ENCODE data around the gene MLEC. TPM values are rescaled to one million over a fixed set of nuclear protein-coding genes. Genes with fewer than 3 reads are reported as not detected.

The MLEC gene
- total and polyA plus RNA-seq, 7 experiments from 2014 or later: 24.5 to 132 (median 41.6) TPM

GRCh38 chr12:120735181-120735580, 48.2 kb downstream of the MLEC start:
- H3K27ac Mint-ChIP-seq: no peak overlapping the region

GRCh38 chr12:120736404-120737331, 49.7 kb downstream of the MLEC start:
- peaks cover 0 to 33% (median 0%) of the 10 kb centered on the region in 3 experiments for H3K36me3 ChIP-seq (ENCODE audit: control insufficient read depth in 2 of 3, insufficient read depth in 3 of 3, low read length in 3 of 3)
- intact Hi-C loops (cut with micrococcal nuclease): no loop called here
- peaks cover 0 to 3% (median 0%) of the 10 kb centered on the region in 7 donors for H3K4me1 Mint-ChIP-seq
- H3K4me3 ChIP-seq (ENCODE audit: low read length): no peak overlapping the region
- no peaks in the 10 kb centered on the region for H3K27me3 ChIP-seq (ENCODE audit: control insufficient read depth in 2 of 2, insufficient read depth in 2 of 2, low read length in 2 of 2)
- H3K9me3 Mint-ChIP-seq: no peaks in the 10 kb centered on the region
- peak overlapping the region in 1 of 9 donors; percentile 46 for H3K27ac Mint-ChIP-seq
- CTCF ChIA-PET: no interaction called here
- POLR2A ChIA-PET: no interaction called here
- H3K4me3 Mint-ChIP-seq: no peak overlapping the region
- H3K4me1 ChIP-seq (ENCODE audit: control insufficient read depth in 2 of 2, insufficient read depth in 2 of 2, low read length in 2 of 2): no peaks in the 10 kb centered on the region
- no peak overlapping the region for H3K27ac ChIP-seq (ENCODE audit: low read depth, low read length)
- DNase-seq (no peak), ATAC-seq (peak; percentile 14)
- H3K27me3 Mint-ChIP-seq: no peaks in the 10 kb centered on the region
- H3K36me3 Mint-ChIP-seq: peaks cover 0 to 12% (median 8%) of the 10 kb centered on the region in 5 donors
- H3K9me3 ChIP-seq (ENCODE audit: control insufficient read depth in 2 of 3, low read length in 3 of 3): no peaks in the 10 kb centered on the region

More at GRCh38 chr12:120735181-120735580, 48.2 kb downstream of the MLEC start:
- Histone ChIP-seq H3K36me3 (ENCODE audit: control insufficient read depth in 2 of 3, insufficient read depth in 3 of 3, low read length in 3 of 3) (peaks cover 0 to 37% (median 0%) of the 10 kb centered on the region in 3 experiments), H3K27me3 (ENCODE audit: control insufficient read depth in 2 of 2, insufficient read depth in 2 of 2, low read length in 2 of 2) (no peaks in the 10 kb centered on the region), H3K9me3 (ENCODE audit: control insufficient read depth in 2 of 3, low read length in 3 of 3) (no peaks in the 10 kb centered on the region), H3K4me3 (ENCODE audit: low read length) (no peak overlapping the region), H3K4me1 (ENCODE audit: control insufficient read depth in 2 of 2, insufficient read depth in 2 of 2, low read length in 2 of 2) (no peaks in the 10 kb centered on the region), H3K27ac (ENCODE audit: low read depth, low read length) (no peak overlapping the region)
- peaks cover 0 to 3% (median 0%) of the 10 kb centered on the region in 7 donors for H3K4me1 Mint-ChIP-seq
- H3K4me3 Mint-ChIP-seq: no peak overlapping the region
- intact Hi-C loops (cut with micrococcal nuclease): no loop called here
- H3K27me3 Mint-ChIP-seq: no peaks in the 10 kb centered on the region
- POLR2A ChIA-PET: no interaction called here
- DNase-seq: no peak
- no peaks in the 10 kb centered on the region for H3K9me3 Mint-ChIP-seq
- peaks cover 0 to 18% (median 14%) of the 10 kb centered on the region in 5 donors for H3K36me3 Mint-ChIP-seq
- CTCF ChIA-PET: no interaction called here
- no peak for ATAC-seq

- ChIA-PET CTCF (no interaction called here), POLR2A (no interaction called here)
- DNase-seq (no peak), ATAC-seq (no peak)
- Histone ChIP-seq H3K27ac (ENCODE audit: low read depth, low read length) (no peak overlapping the region), H3K36me3 (ENCODE audit: control insufficient read depth in 2 of 3, insufficient read depth in 3 of 3, low read length in 3 of 3) (peaks cover 0 to 33% (median 0%) of the 10 kb centered on the region in 3 experiments), H3K9me3 (ENCODE audit: control insufficient read depth in 2 of 3, low read length in 3 of 3) (no peaks in the 10 kb centered on the region), H3K27me3 (ENCODE audit: control insufficient read depth in 2 of 2, insufficient read depth in 2 of 2, low read length in 2 of 2) (no peaks in the 10 kb centered on the region), H3K4me3 (ENCODE audit: low read length) (no peak overlapping the region), H3K4me1 (ENCODE audit: control insufficient read depth in 2 of 2, insufficient read depth in 2 of 2, low read length in 2 of 2) (no peaks in the 10 kb centered on the region)
- Mint-ChIP-seq H3K27me3 (no peaks in the 10 kb centered on the region), H3K4me3 (no peak overlapping the region), H3K36me3 (peaks cover 0 to 12% (median 8%) of the 10 kb centered on the region in 5 donors), H3K4me1 (peaks cover 0 to 3% (median 0%) of the 10 kb centered on the region in 7 donors), H3K27ac (no peak overlapping the region), H3K9me3 (no peaks in the 10 kb centered on the region)
- intact Hi-C loops (cut with micrococcal nuclease): no loop called here
Measured at GRCh38 chr12:120737557-120738251, 50.8 kb downstream of the MLEC start.

GRCh38 chr12:120738252-120739030, 51.5 kb downstream of the MLEC start:
- ChIA-PET CTCF (no interaction called here), POLR2A (no interaction called here)
- Histone ChIP-seq H3K4me1 (ENCODE audit: control insufficient read depth in 2 of 2, insufficient read depth in 2 of 2, low read length in 2 of 2) (no peaks in the 10 kb centered on the region), H3K9me3 (ENCODE audit: control insufficient read depth in 2 of 3, low read length in 3 of 3) (no peaks in the 10 kb centered on the region), H3K27me3 (ENCODE audit: control insufficient read depth in 2 of 2, insufficient read depth in 2 of 2, low read length in 2 of 2) (no peaks in the 10 kb centered on the region), H3K36me3 (ENCODE audit: control insufficient read depth in 2 of 3, insufficient read depth in 3 of 3, low read length in 3 of 3) (peaks cover 0 to 33% (median 0%) of the 10 kb centered on the region in 3 experiments), H3K4me3 (ENCODE audit: low read length) (no peak overlapping the region), H3K27ac (ENCODE audit: low read depth, low read length) (no peak overlapping the region)
- no peak for ATAC-seq
- H3K27me3 Mint-ChIP-seq: no peaks in the 10 kb centered on the region
- no peak overlapping the region for H3K4me3 Mint-ChIP-seq
- DNase-seq: no peak
- H3K4me1 Mint-ChIP-seq: peaks cover 0 to 3% (median 0%) of the 10 kb centered on the region in 7 donors
- no peak overlapping the region for H3K27ac Mint-ChIP-seq
- peaks cover 0 to 10% (median 5%) of the 10 kb centered on the region in 5 donors for H3K36me3 Mint-ChIP-seq
- intact Hi-C loops (cut with micrococcal nuclease): no loop called here
- no peaks in the 10 kb centered on the region for H3K9me3 Mint-ChIP-seq

- H3K4me1 Mint-ChIP-seq: peaks cover 0 to 3% (median 0%) of the 10 kb centered on the region in 7 donors
- Histone ChIP-seq H3K36me3 (ENCODE audit: control insufficient read depth in 2 of 3, insufficient read depth in 3 of 3, low read length in 3 of 3) (peaks cover 0 to 27% (median 0%) of the 10 kb centered on the region in 3 experiments), H3K27ac (ENCODE audit: low read depth, low read length) (no peak overlapping the region), H3K4me1 (ENCODE audit: control insufficient read depth in 2 of 2, insufficient read depth in 2 of 2, low read length in 2 of 2) (no peaks in the 10 kb centered on the region), H3K4me3 (ENCODE audit: low read length) (no peak overlapping the region), H3K27me3 (ENCODE audit: control insufficient read depth in 2 of 2, insufficient read depth in 2 of 2, low read length in 2 of 2) (no peaks in the 10 kb centered on the region), H3K9me3 (ENCODE audit: control insufficient read depth in 2 of 3, low read length in 3 of 3) (no peaks in the 10 kb centered on the region)
- ChIA-PET CTCF (no interaction called here), POLR2A (no interaction called here)
- no peak overlapping the region for H3K4me3 Mint-ChIP-seq
- H3K27ac Mint-ChIP-seq: no peak overlapping the region
- H3K9me3 Mint-ChIP-seq: no peaks in the 10 kb centered on the region
- intact Hi-C loops (cut with micrococcal nuclease): no loop called here
- peaks cover 0 to 2% (median 0%) of the 10 kb centered on the region in 5 donors for H3K36me3 Mint-ChIP-seq
- DNase-seq: no peak
- no peak for ATAC-seq
- no peaks in the 10 kb centered on the region for H3K27me3 Mint-ChIP-seq
Measured at GRCh38 chr12:120739031-120739762, 52.2 kb downstream of the MLEC start.

All from naive thymus-derived CD4-positive, alpha-beta T cell (primary cell).